ENCODE data around the gene IFT52.

DNA sequence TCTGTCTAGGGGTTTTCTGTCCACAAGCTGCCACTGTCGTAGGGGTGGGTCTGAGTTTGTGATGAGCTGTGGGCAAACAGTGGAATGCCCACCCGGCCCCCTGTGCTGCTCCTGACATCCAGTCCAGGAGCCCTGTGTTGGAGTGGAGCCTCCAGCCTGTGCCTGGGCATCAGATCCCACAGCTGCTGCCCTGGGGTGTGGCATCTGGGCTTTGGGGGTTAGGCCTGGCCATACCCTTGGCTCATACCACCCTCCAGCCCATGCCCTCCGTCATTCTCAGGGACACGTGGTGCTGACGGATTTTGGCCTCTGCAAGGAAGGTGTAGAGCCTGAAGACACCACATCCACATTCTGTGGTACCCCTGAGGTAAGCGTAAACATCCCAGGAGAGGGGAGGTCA lies 19.0 kb upstream of the IFT52 start:
- no peak for TF ChIP-seq POLR2A (IDR thresholded peaks at IDR 0.05)
- TF ChIP-seq CTCF (IDR thresholded peaks at IDR 0.05): no peak
